ENCODE measurements around the gene NHLRC3.
"Not testable (repeated sequence)": the region's sequence is repeated elsewhere in the genome, so short reads cannot be mapped to it uniquely, and the experiment has no call there.

NHLRC3 gene

GRCh38 chr13:39048806-39049205 lies 10.6 kb downstream of the NHLRC3 start:
- DNase-seq: no peak

- DNase-seq: no peak
Measured at GRCh38 chr13:39049274-39049673, 11.0 kb downstream of the NHLRC3 start.

GRCh38 chr13:39051157-39051556 lies 12.9 kb downstream of the NHLRC3 start:
- no peak for DNase-seq

GRCh38 chr13:39052944-39053343 lies 14.7 kb downstream of the NHLRC3 start:
- DNase-seq: no peak

- DNase-seq: no peak
Measured at GRCh38 chr13:39054112-39054511, 15.9 kb downstream of the NHLRC3 start.

GRCh38 chr13:39056018-39056417 lies 17.8 kb downstream of the NHLRC3 start:
- DNase-seq: no peak

- no peak for DNase-seq
Measured at GRCh38 chr13:39058040-39058439, 19.8 kb downstream of the NHLRC3 start.

GRCh38 chr13:39062004-39062403 lies 23.7 kb downstream of the NHLRC3 start:
- no peak for DNase-seq

- DNase-seq: no peak
Measured at GRCh38 chr13:39072842-39073241, 34.6 kb downstream of the NHLRC3 start.

GRCh38 chr13:39073983-39074382 lies 35.7 kb downstream of the NHLRC3 start:
- no peak for DNase-seq

- not testable (repeated sequence) for DNase-seq
Measured at GRCh38 chr13:39086251-39086945, 48.1 kb downstream of the NHLRC3 start.

GRCh38 chr13:39091586-39091985 lies 53.3 kb downstream of the NHLRC3 start:
- DNase-seq: no peak

GRCh38 chr13:39095500-39095899 lies 57.2 kb downstream of the NHLRC3 start:
- no peak for DNase-seq

- DNase-seq: peak; percentile 8
Measured at GRCh38 chr13:39099231-39099630, 61.0 kb downstream of the NHLRC3 start.
